Measurements from ENCODE around the gene PLEKHB2. TPM values are rescaled to one million over a fixed set of nuclear protein-coding genes. Genes with fewer than 3 reads are reported as not detected.
"Not testable (repeated sequence)": the region's sequence is repeated elsewhere in the genome, so short reads cannot be mapped to it uniquely, and the experiment has no call there.

Gene PLEKHB2
- total and polyA plus RNA-seq, 3 donors from 2014 or later, result 86.5 to 126 (median 109) TPM

DNA sequence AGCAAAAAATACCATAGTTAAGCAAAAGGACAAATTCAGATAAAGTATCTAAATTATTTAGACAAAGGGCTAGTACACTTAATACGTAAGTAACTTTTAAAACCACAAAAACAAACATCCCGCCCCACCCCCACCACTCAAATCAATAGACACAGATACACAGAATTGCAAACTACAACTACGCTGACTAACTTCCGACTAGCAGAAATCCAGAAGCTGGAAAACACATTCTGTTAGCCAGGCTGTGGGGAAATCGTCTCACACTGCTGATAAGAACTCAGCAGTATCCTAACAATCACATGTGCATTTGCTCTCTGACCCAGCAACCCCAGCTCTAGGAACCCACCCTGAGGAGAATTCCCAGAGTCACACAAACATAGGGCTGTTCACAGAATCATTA, 28.4 kb upstream of the PLEKHB2 start:
- intact Hi-C loops (cut with DNase I; ENCODE audit: low total_unique reads), result no loop called here
- no peak for DNase-seq
- Histone ChIP-seq H3K9me3 (no peaks in the 10 kb centered on the region), H3K27me3 (no peaks in the 10 kb centered on the region), H3K36me3 (ENCODE audit: low read depth, missing control alignments) (no peaks in the 10 kb centered on the region), H3K4me3 (no peak overlapping the region), H3K4me1 (peaks cover 25% of the 10 kb centered on the region), H3K27ac (peak overlapping the region in 1 of 2 donors; percentile 38)
- TF ChIP-seq POLR2A (IDR thresholded peaks at IDR 0.05), result no peak
- TF ChIP-seq, protein P1, sequence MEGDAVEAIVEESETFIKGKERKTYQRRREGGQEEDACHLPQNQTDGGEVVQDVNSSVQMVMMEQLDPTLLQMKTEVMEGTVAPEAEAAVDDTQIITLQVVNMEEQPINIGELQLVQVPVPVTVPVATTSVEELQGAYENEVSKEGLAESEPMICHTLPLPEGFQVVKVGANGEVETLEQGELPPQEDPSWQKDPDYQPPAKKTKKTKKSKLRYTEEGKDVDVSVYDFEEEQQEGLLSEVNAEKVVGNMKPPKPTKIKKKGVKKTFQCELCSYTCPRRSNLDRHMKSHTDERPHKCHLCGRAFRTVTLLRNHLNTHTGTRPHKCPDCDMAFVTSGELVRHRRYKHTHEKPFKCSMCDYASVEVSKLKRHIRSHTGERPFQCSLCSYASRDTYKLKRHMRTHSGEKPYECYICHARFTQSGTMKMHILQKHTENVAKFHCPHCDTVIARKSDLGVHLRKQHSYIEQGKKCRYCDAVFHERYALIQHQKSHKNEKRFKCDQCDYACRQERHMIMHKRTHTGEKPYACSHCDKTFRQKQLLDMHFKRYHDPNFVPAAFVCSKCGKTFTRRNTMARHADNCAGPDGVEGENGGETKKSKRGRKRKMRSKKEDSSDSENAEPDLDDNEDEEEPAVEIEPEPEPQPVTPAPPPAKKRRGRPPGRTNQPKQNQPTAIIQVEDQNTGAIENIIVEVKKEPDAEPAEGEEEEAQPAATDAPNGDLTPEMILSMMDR (IDR thresholded peaks at IDR 0.05), result no peak
- 58 to 70% methylated on average over 5 of the region's 5 CpGs for WGBS, 2 donors

DNA sequence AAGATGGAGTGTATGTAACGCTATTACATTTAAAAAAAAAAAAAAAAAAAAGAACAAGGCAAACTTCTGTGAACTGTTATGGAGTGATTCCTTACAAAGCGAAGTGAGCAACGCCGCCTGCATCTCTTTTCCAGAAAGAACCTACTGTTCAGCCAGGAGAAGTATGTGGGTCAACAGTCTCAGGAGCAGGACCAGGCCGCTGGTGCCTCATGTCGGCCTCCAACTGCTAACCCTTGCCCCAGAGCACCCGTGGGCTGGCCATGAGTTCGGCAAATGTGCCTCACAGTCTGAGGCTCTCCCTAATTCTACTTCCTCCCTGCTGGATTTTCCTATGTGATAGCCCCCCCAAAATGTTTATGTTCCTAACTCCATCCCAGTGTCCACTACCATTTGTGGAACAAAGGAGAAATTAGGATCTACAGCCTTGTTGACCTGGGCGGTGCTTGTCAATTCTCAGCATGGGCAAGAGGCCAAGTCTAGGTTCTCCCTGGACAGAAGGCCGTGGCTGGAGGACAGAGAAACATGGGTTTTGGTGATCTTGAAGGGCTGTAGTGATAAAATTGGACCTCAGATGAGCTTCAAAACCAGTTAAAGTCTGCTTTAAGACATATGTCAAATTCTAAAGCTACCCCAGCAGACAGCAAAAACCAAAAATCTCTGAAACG, 27.8 kb upstream of the PLEKHB2 start:
- peaks cover 31% of the 10 kb centered on the region for H3K4me1 ChIP-seq
- no peaks in the 10 kb centered on the region for H3K36me3 ChIP-seq (ENCODE audit: low read depth, missing control alignments)
- no peaks in the 10 kb centered on the region for H3K9me3 ChIP-seq
- intact Hi-C loops (cut with DNase I; ENCODE audit: low total_unique reads), result no loop called here
- H3K27ac ChIP-seq, result peak overlapping the region; percentile 18 to 71
- H3K4me3 ChIP-seq, result no peak overlapping the region
- DNase-seq, result peak; percentile 44
- 59 to 69% methylated on average over 11 of the region's 11 CpGs for WGBS, 2 donors
- H3K27me3 ChIP-seq, result no peaks in the 10 kb centered on the region
- no peak for TF ChIP-seq POLR2A (IDR thresholded peaks at IDR 0.05)
- TF ChIP-seq, protein P1 (IDR thresholded peaks at IDR 0.05), result no peak

DNA sequence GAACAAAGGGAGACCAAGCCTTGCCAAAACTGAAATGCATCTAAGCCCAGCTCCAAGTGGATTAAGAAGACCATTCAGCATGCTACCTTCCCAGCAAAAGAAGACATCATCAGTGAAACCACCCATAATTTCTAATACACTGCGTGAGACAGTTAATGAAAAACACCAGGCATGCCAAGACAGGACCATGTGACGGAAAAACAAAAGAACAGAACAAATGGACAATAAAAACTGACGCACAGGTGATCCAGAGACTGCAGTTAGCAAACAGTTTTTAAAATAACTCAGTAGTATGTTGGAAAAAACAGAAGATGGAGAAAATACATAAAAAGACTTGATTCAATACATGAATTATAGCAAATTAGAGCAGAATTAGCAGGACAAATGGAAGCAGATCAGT, 27.2 kb upstream of the PLEKHB2 start:
- intact Hi-C loops (cut with DNase I; ENCODE audit: low total_unique reads), result no loop called here
- 72 to 89% methylated on average over 3 of the region's 3 CpGs for WGBS, 2 donors
- no peak overlapping the region for H3K27ac ChIP-seq
- no peaks in the 10 kb centered on the region for H3K27me3 ChIP-seq
- H3K4me3 ChIP-seq, result no peak overlapping the region
- no peak for TF ChIP-seq POLR2A (IDR thresholded peaks at IDR 0.05)
- TF ChIP-seq, protein P1 (IDR thresholded peaks at IDR 0.05), result no peak
- DNase-seq, result no peak
- no peaks in the 10 kb centered on the region for H3K36me3 ChIP-seq (ENCODE audit: low read depth, missing control alignments)
- H3K9me3 ChIP-seq, result no peaks in the 10 kb centered on the region
- peaks cover 36% of the 10 kb centered on the region for H3K4me1 ChIP-seq

DNA sequence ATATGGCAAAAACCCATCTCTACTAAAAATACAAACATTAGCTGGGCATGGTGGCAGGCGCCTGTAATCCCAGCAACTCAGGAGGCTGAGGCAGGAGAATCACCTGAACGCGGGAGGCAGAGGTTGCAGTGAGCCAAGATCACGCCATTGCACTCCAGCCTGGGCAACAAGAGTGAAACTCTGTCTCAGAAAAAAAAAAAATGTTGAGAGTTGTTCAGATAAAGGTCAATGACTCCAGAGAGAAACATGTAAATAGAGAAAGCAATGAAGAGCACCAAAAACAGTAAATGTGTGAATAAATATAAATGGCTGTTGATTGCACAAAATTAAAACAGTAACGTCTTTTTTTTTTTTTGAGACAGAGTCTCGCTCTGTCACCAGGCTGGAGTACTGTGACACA, 25.2 kb upstream of the PLEKHB2 start:
- H3K4me3 ChIP-seq; DNase-seq; H3K27me3 ChIP-seq; H3K36me3 ChIP-seq (ENCODE audit: low read depth, missing control alignments); intact Hi-C loops (cut with DNase I; ENCODE audit: low total_unique reads); H3K27ac ChIP-seq; H3K9me3 ChIP-seq: not testable (repeated sequence)
- peaks cover 36% of the 10 kb centered on the region for H3K4me1 ChIP-seq
- 88 to 94% methylated on average over 6 of the region's 6 CpGs for WGBS, 2 donors

- intact Hi-C loops (cut with DNase I; ENCODE audit: low total_unique reads), result no loop called here
- no peaks in the 10 kb centered on the region for H3K9me3 ChIP-seq
- peak overlapping the region in 1 of 2 donors; percentile 66 for H3K27ac ChIP-seq
- WGBS, 2 donors, result 81 to 82% methylated on average over 4 of the region's 4 CpGs
- no peak for DNase-seq
- H3K27me3 ChIP-seq, result no peaks in the 10 kb centered on the region
- TF ChIP-seq, protein P1 (IDR thresholded peaks at IDR 0.05), result no peak
- no peak for TF ChIP-seq POLR2A (IDR thresholded peaks at IDR 0.05)
- peaks cover 42% of the 10 kb centered on the region for H3K4me1 ChIP-seq
- H3K36me3 ChIP-seq (ENCODE audit: low read depth, missing control alignments), result no peaks in the 10 kb centered on the region
- H3K4me3 ChIP-seq, result no peak overlapping the region
These were observed 23.9 kb upstream of the PLEKHB2 start for GRCh38 chr2:131081190-131081589.

All from testis (tissue), 3 donors.